Measurements from ENCODE around the gene KCNT1.
"Not testable (repeated sequence)": the region's sequence is repeated elsewhere in the genome, so short reads cannot be mapped to it uniquely, and the experiment has no call there.

Gene KCNT1

GRCh38 chr9:135701959-135702721 is at the start of gene KCNT1:
Gene KCNT1, plus strand, starts transcription at chr9:135702185. Its CDS starts 74 bp downstream, at chr9:135702259.
- peak; percentile 99 for DNase-seq (ENCODE audit: low spot score)

- no peak for DNase-seq (ENCODE audit: low spot score)
These were observed 46.7 kb upstream of the KCNT1 start for GRCh38 chr9:135655317-135655716.

GRCh38 chr9:135657416-135657815 is 44.6 kb upstream of the KCNT1 start:
- no peak for DNase-seq (ENCODE audit: low spot score)

GRCh38 chr9:135659252-135659651 is 42.7 kb upstream of the KCNT1 start:
- DNase-seq (ENCODE audit: low spot score), result no peak

- DNase-seq (ENCODE audit: low spot score), result no peak
These were observed 41.6 kb upstream of the KCNT1 start for GRCh38 chr9:135660407-135660806.

GRCh38 chr9:135661816-135662560 is 40.0 kb upstream of the KCNT1 start:
- DNase-seq (ENCODE audit: low spot score), result no peak

GRCh38 chr9:135662758-135663450 is 39.1 kb upstream of the KCNT1 start, which contains the start of gene LCN9:
Gene LCN9, plus strand, starts transcription at chr9:135663309. Its CDS starts 13 bp downstream, at chr9:135663322.
- no peak for DNase-seq (ENCODE audit: low spot score)

GRCh38 chr9:135663451-135663770 is 38.6 kb upstream of the KCNT1 start:
- no peak for DNase-seq (ENCODE audit: low spot score)

- DNase-seq (ENCODE audit: low spot score), result peak; percentile 2
These were observed 38.1 kb upstream of the KCNT1 start for GRCh38 chr9:135663857-135664256.

GRCh38 chr9:135664266-135664665 is 37.7 kb upstream of the KCNT1 start:
- no peak for DNase-seq (ENCODE audit: low spot score)

GRCh38 chr9:135664801-135665794 is 36.9 kb upstream of the KCNT1 start:
- peak; percentile 5 for DNase-seq (ENCODE audit: low spot score)

GRCh38 chr9:135665795-135666189 is 36.2 kb upstream of the KCNT1 start:
- DNase-seq (ENCODE audit: low spot score), result peak; percentile 5

- DNase-seq (ENCODE audit: low spot score), result peak; percentile 4
These were observed 35.2 kb upstream of the KCNT1 start for GRCh38 chr9:135666534-135667462.

- DNase-seq (ENCODE audit: low spot score), result peak; percentile 4
These were observed 34.5 kb upstream of the KCNT1 start for GRCh38 chr9:135667463-135668001.

GRCh38 chr9:135669018-135669417 is 33.0 kb upstream of the KCNT1 start:
- not testable (repeated sequence) for DNase-seq (ENCODE audit: low spot score)

- peak; percentile 4 for DNase-seq (ENCODE audit: low spot score)
These were observed 32.2 kb upstream of the KCNT1 start for GRCh38 chr9:135669616-135670285.

- no peak for DNase-seq (ENCODE audit: low spot score)
These were observed 31.0 kb upstream of the KCNT1 start for GRCh38 chr9:135670721-135671590.

GRCh38 chr9:135671591-135672041 is 30.4 kb upstream of the KCNT1 start:
- DNase-seq (ENCODE audit: low spot score), result peak; percentile 93

Measured in iPS-NIHi11 (cell line).